HepG2 (cell line): ENCODE results near the gene WWC2. TPM values are rescaled to one million over a fixed set of nuclear protein-coding genes. Genes with fewer than 3 reads are reported as not detected.
A peak's percentile ranks its signal among the peaks of the same experiment; 100 is the strongest.

Source experiments
- HDAC2 ChIP-seq: sonication (generic); formaldehyde crosslinking; IDR thresholded peaks from 2 replicates; pipeline ENCODE4 v1.4.0; 2020; ENCODE audit warnings: missing genetic modification reagents
- NCOA2 ChIP-seq: sonication (generic); formaldehyde crosslinking; IDR thresholded peaks from 2 replicates; pipeline ENCODE4 v1.8.0; 2022; ENCODE audit warnings: inconsistent platforms
- SOX6 ChIP-seq, 2 experiments: fragments of 450-650 bp in 1 of 2; sonication (generic) in 1 of 2; formaldehyde crosslinking in 1 of 2; IDR thresholded peaks; 2 replicates each; pipeline versions ENCODE4 v1.4.0 to v1.6.1; 2017 to 2020; ENCODE audit warnings: antibody characterized with exemption in 1 of 2, mild to moderate bottlenecking in 1 of 2, missing genetic modification reagents in 1 of 2
- TAF15 ChIP-seq: fragments of 200-400 bp; formaldehyde crosslinking; IDR thresholded peaks from one replicate; pipeline ENCODE4 v1.6.1; 2018; ENCODE audit warnings: mild to moderate bottlenecking, low read depth, low read length; ENCODE audit not compliant: poor library complexity, severe bottlenecking
- ZNF17 ChIP-seq: sonication (generic); formaldehyde crosslinking; IDR thresholded peaks from 2 replicates; pipeline ENCODE4 v1.5.0; 2020; ENCODE audit warnings: mild to moderate bottlenecking, missing genetic modification reagents
- ZNF329 ChIP-seq: sonication (generic); formaldehyde crosslinking; IDR thresholded peaks from 2 replicates; pipeline ENCODE4 v1.9.0; 2021; ENCODE audit warnings: low read depth, mild to moderate bottlenecking, missing genetic modification reagents
- ZNF543 ChIP-seq: sonication (generic); formaldehyde crosslinking; IDR thresholded peaks from 2 replicates; pipeline ENCODE4 v1.4.0; 2020; ENCODE audit warnings: mild to moderate bottlenecking, missing genetic modification reagents
- ZNF557 ChIP-seq: sonication (generic); formaldehyde crosslinking; IDR thresholded peaks from 2 replicates; pipeline ENCODE4 v1.4.0; 2020; ENCODE audit warnings: missing genetic modification reagents
- ZNF558 ChIP-seq: sonication (generic); formaldehyde crosslinking; IDR thresholded peaks from 2 replicates; pipeline ENCODE4 v1.9.0; 2022; ENCODE audit warnings: mild to moderate bottlenecking, missing genetic modification reagents, borderline replicate concordance
- ZNF574 ChIP-seq: sonication (generic); formaldehyde crosslinking; IDR thresholded peaks from 2 replicates; pipeline ENCODE4 v1.4.0; 2020; ENCODE audit warnings: missing genetic modification reagents
- ZNF776 ChIP-seq: sonication (generic); formaldehyde crosslinking; IDR thresholded peaks from 2 replicates; pipeline ENCODE4 v1.4.0; 2020; ENCODE audit warnings: mild to moderate bottlenecking, missing genetic modification reagents
- ZNF781 ChIP-seq: sonication (generic); formaldehyde crosslinking; IDR thresholded peaks from 2 replicates; pipeline ENCODE4 v1.5.1; 2020; ENCODE audit warnings: borderline replicate concordance, mild to moderate bottlenecking, missing genetic modification reagents; ENCODE audit errors: not compliant biosample characterization
- polyA plus RNA-seq, 8 experiments: library from polyadenylated mRNA; depleted of rRNA in 3 of 8; stranded (reverse) in 7 of 8; unstranded in 1 of 8; fragments of >200 nt; fragmentation: Illumina TruSeq in 4 of 8; extraction: Trizol in 4 of 8; gene quantifications; 2 replicates each; pipeline versions ENCODE4 v1.2.1 to v1.2.3, GENCODE V29; 2011 to 2016; ENCODE audit warnings: low read depth in 4 of 8, missing spikeins in 1 of 8, mixed read lengths in 1 of 8; ENCODE audit not compliant: insufficient read depth in 1 of 8
- total RNA-seq, 5 experiments: library from RNA; depleted of rRNA; stranded (reverse); fragments of >200 nt; fragmentation: Illumina TruSeq; extraction: Trizol; gene quantifications; 2 replicates each; pipeline ENCODE4 v1.2.3, GENCODE V29; 2016; ENCODE audit warnings: low read depth in 1 of 5
- TF ChIP-seq, protein P1 (sequence below): sonication (generic); formaldehyde crosslinking; IDR thresholded peaks from 2 replicates; pipeline ENCODE4 v1.5.0; 2020; ENCODE audit warnings: mild to moderate bottlenecking, missing genetic modification reagents, borderline replicate concordance
- TF ChIP-seq, protein P2 (sequence below): sonication (generic); formaldehyde crosslinking; IDR thresholded peaks from 2 replicates; pipeline ENCODE4 v1.4.0; 2020; ENCODE audit warnings: mild to moderate bottlenecking, missing genetic modification reagents, borderline replicate concordance
- TF ChIP-seq, protein P3 (sequence below): IDR thresholded peaks from 2 replicates; pipeline ENCODE4 v1.6.1; 2016; ENCODE audit warnings: missing genetic modification reagents, missing compliant biosample characterization

Gene WWC2
- total and polyA plus RNA-seq, 2 of the 13 experiments (the other 11 are each of a cell fraction or from before 2014, with no cell fraction given): 40.0 to 50.1 TPM

DNA sequence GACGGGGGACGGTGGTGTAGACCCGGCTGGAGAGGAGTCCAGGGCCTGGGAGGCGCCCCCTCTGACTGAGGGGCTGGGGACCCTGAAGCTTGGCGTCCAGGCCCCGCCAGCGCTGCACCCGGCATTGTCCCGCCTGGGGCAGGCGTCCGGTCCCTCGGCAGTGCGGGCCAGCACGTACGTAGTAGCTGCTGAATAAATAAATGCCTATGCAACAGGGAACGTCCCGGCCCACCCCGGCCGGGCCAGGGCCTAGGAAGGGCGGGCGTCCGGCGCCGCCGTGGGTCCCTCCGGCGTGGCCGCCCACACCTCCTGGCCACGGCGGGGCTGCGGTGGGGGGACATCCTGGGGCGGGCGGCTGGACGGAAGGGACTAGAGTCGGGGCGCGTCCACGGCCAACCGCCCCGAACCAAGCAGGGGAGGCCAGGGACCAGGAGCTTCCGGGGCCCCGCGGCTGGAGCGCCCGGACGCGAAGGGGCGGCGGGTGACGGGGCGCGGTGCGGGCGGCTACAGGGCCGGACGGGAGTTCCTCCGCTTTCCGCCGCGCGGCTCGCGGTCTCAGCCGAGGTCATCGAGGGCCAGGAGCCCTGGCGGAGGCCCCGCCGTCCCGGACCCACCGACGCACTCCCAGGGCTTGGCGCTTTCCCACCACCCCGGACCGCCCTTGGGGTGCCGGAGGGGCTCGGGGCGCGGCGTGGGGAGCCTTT, 886 bp upstream of the WWC2 start (continued):
- TF ChIP-seq ZNF543 (0 out of 2 replicates have a peak, but pooled peaks have one; percentile 69), ZNF558 (CRISPR knock-in tag) (no peak), TAF15 (peak; percentile 28), ZNF329 (CRISPR knock-in tag) (0 out of 2 replicates have a peak, but pooled peaks have one; percentile 48), ZNF781 (CRISPR knock-in tag) (no peak), ZNF557 (no peak), SOX6 (IDR thresholded peaks at IDR 0.05) (no peak), SOX6 (CRISPR knock-in tag; IDR thresholded peaks at IDR 0.05) (0 out of 2 replicates have a peak, but pooled peaks have one; percentile 15), HDAC2 (CRISPR knock-in tag) (peak; percentile 59), ZNF574 (CRISPR knock-in tag) (0 out of 2 replicates have a peak, but pooled peaks have one; percentile 47), NCOA2 (CRISPR knock-in tag) (0 out of 2 replicates have a peak, but pooled peaks have one; percentile 15), ZNF776 (CRISPR knock-in tag) (peak; percentile 24; the same call in 1 of the 2 replicates), ZNF17 (CRISPR knock-in tag) (no peak)
- TF ChIP-seq, protein P1, sequence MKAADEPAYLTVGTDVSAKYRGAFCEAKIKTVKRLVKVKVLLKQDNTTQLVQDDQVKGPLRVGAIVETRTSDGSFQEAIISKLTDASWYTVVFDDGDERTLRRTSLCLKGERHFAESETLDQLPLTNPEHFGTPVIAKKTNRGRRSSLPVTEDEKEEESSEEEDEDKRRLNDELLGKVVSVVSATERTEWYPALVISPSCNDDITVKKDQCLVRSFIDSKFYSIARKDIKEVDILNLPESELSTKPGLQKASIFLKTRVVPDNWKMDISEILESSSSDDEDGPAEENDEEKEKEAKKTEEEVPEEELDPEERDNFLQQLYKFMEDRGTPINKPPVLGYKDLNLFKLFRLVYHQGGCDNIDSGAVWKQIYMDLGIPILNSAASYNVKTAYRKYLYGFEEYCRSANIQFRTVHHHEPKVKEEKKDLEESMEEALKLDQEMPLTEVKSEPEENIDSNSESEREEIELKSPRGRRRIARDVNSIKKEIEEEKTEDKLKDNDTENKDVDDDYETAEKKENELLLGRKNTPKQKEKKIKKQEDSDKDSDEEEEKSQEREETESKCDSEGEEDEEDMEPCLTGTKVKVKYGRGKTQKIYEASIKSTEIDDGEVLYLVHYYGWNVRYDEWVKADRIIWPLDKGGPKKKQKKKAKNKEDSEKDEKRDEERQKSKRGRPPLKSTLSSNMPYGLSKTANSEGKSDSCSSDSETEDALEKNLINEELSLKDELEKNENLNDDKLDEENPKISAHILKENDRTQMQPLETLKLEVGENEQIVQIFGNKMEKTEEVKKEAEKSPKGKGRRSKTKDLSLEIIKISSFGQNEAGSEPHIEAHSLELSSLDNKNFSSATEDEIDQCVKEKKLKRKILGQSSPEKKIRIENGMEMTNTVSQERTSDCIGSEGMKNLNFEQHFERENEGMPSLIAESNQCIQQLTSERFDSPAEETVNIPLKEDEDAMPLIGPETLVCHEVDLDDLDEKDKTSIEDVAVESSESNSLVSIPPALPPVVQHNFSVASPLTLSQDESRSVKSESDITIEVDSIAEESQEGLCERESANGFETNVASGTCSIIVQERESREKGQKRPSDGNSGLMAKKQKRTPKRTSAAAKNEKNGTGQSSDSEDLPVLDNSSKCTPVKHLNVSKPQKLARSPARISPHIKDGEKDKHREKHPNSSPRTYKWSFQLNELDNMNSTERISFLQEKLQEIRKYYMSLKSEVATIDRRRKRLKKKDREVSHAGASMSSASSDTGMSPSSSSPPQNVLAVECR: peak; percentile 65
- TF ChIP-seq, protein P2, sequence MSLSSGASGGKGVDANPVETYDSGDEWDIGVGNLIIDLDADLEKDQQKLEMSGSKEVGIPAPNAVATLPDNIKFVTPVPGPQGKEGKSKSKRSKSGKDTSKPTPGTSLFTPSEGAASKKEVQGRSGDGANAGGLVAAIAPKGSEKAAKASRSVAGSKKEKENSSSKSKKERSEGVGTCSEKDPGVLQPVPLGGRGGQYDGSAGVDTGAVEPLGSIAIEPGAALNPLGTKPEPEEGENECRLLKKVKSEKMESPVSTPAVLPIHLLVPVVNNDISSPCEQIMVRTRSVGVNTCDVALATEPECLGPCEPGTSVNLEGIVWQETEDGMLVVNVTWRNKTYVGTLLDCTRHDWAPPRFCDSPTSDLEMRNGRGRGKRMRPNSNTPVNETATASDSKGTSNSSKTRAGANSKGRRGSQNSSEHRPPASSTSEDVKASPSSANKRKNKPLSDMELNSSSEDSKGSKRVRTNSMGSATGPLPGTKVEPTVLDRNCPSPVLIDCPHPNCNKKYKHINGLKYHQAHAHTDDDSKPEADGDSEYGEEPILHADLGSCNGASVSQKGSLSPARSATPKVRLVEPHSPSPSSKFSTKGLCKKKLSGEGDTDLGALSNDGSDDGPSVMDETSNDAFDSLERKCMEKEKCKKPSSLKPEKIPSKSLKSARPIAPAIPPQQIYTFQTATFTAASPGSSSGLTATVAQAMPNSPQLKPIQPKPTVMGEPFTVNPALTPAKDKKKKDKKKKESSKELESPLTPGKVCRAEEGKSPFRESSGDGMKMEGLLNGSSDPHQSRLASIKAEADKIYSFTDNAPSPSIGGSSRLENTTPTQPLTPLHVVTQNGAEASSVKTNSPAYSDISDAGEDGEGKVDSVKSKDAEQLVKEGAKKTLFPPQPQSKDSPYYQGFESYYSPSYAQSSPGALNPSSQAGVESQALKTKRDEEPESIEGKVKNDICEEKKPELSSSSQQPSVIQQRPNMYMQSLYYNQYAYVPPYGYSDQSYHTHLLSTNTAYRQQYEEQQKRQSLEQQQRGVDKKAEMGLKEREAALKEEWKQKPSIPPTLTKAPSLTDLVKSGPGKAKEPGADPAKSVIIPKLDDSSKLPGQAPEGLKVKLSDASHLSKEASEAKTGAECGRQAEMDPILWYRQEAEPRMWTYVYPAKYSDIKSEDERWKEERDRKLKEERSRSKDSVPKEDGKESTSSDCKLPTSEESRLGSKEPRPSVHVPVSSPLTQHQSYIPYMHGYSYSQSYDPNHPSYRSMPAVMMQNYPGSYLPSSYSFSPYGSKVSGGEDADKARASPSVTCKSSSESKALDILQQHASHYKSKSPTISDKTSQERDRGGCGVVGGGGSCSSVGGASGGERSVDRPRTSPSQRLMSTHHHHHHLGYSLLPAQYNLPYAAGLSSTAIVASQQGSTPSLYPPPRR (CRISPR knock-in tag): no peak; the same call in 1 of the 2 replicates
- TF ChIP-seq, protein P3, sequence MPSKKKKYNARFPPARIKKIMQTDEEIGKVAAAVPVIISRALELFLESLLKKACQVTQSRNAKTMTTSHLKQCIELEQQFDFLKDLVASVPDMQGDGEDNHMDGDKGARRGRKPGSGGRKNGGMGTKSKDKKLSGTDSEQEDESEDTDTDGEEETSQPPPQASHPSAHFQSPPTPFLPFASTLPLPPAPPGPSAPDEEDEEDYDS (CRISPR knock-in tag): peak; percentile 53; the same call in 1 of the 2 replicates
